ENCODE measurements around the gene MAN2A1.
A peak's percentile ranks its signal among the peaks of the same experiment; 100 is the strongest.

MAN2A1 gene

DNA sequence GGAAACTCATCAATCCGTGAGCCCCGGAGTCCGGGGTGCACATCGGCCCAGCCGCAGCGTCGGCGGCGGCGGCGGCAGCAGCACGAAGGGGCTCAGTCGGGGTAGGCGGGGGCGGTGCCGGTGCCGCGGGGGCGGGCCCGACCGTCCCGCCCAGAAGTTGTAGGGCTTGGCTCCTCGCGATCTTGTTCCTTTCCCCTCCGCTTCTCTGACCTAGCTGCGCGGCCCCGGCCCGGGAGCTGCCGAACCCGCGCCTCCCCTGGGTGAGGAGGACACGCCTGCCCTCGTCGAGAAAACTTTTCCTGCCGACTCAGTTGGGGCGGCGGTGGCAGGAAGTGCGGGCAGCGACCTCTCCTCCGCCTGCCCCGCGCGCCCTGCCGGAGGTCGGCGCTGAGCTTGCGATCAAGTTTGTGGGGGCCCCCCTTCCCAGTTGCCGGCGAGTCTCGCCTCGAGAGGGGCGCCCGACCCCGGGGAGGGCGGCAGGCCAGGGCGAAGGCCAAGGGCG is at the start of gene MAN2A1:
Gene MAN2A1 (plus strand): TSS at position 188 of the 502 bp plus-strand sequence. CDS start 491 bp downstream, outside the sequence.
- DNase-seq (ENCODE audit: low spot score) = peak; percentile 78

DNA sequence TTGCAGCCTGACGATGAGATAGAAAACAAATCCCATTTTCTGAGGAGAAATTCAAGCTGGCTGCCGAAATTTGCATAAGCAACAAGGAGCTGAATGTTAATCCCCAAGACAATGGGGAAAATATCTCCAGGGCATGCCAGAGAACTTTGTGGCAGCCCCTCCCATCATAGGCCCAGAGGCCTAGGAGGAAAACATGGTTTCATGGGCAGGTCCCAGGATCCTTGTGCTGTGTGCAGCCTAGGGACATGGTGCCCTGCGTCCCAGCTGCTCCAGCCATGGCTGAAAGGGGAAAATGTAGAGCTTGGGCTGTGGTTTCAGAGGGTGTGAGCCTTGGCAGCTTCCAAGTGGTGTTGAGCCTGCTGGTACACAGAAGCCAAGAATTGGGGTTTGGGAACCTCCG is 48.8 kb upstream of the MAN2A1 start:
- DNase-seq (ENCODE audit: low spot score) = no peak

GRCh38 chr5:109643791-109644350 is 45.9 kb upstream of the MAN2A1 start:
- DNase-seq (ENCODE audit: low spot score) = no peak

GRCh38 chr5:109644829-109645228 is 44.9 kb upstream of the MAN2A1 start:
- DNase-seq (ENCODE audit: low spot score) = no peak

DNA sequence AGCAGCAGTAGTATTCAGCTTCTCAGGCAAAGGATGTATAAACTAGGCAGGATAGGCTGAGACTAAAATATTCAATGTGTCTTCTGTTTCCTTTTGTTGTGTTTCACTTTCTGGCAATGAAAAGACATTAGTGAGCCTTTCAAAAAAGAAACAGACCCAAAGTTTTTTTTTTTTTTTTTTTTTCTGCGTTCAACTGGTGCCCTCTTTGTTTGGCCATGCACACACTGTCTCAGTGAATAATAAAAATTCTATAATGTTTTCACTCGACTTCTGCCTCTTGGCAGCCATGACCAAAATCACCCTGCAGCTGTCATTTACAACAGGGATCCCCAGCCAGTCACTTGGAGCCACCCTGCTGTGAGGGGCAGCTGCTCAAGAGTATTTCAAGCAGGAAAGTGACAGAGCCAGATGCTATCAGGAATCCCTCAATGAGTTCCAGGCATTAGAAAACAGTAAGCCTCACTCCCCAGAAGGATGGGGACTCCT is 44.0 kb upstream of the MAN2A1 start:
- DNase-seq (ENCODE audit: low spot score) = no peak

GRCh38 chr5:109649318-109649717 is 40.4 kb upstream of the MAN2A1 start:
- no peak for DNase-seq (ENCODE audit: low spot score)

- no peak for DNase-seq (ENCODE audit: low spot score)
These were observed 39.2 kb upstream of the MAN2A1 start for GRCh38 chr5:109650493-109650892.

DNA sequence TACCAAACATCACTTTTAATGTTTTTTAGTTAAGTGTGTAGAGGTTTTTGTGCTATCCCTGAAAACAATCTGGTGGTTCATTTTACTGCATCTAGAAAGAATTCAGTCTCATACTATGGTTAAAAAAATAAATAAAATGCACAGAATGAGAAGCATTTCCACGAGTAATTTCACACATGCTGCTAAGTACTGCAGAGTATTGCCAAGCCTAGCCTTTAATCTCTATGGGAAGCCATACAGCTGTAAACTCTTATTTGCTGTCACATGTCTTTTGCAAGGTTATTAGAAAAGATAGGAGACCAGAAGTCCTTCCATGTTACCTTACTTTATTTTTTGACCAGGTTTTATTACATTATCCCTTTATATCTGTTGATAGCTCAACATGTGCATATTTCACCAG is 37.6 kb upstream of the MAN2A1 start:
- DNase-seq (ENCODE audit: low spot score) = no peak

GRCh38 chr5:109653042-109653441 is 36.7 kb upstream of the MAN2A1 start:
- DNase-seq (ENCODE audit: low spot score) = no peak

GRCh38 chr5:109653561-109654239 is 36.0 kb upstream of the MAN2A1 start:
- no peak for DNase-seq (ENCODE audit: low spot score)

GRCh38 chr5:109654455-109654854 is 35.3 kb upstream of the MAN2A1 start:
- no peak for DNase-seq (ENCODE audit: low spot score)

- no peak for DNase-seq (ENCODE audit: low spot score)
These were observed 33.9 kb upstream of the MAN2A1 start for GRCh38 chr5:109655841-109656240.

DNA sequence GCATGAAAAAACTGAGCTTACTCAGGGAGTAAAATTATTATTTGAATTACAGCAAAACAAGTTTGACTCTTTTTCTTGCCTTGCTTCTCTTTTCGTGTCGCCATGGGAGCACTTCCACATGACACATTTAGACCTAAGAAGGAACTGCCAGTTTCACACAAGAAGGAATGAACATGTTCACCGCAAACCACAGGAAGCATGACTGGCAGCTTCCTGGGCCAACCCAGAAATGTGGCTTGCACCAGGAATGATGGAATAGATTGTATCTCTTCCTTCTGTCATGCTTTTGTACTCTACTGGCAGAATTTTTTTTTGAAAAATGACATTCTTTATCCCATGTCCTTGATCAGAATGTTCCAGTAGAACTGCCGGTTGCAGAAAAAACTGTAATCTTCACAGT is 32.9 kb upstream of the MAN2A1 start:
- no peak for DNase-seq (ENCODE audit: low spot score)

GRCh38 chr5:109659901-109660300 is 29.8 kb upstream of the MAN2A1 start:
- no peak for DNase-seq (ENCODE audit: low spot score)

DNA sequence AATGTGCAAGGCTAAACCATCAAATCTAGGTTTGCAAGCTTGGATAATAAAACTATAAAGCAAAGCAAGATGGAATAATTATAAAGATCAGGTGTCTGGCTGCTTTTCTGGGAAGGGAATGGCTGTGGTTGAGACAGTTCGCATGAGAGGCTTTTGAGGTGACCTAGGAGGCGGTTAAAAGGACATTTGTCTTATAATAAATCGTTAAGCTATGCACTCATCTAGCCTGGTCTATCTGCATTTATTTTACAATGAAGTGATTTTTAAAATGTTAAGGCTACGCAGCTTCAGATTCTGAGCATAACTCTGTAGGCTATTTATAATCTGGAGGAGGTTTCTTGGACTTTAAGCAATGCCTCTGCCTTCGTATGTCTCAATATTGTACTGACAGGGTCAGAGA is 29.4 kb upstream of the MAN2A1 start:
- no peak for DNase-seq (ENCODE audit: low spot score)

GRCh38 chr5:109668237-109668636 is 21.5 kb upstream of the MAN2A1 start:
- DNase-seq (ENCODE audit: low spot score) = no peak

- DNase-seq (ENCODE audit: low spot score) = no peak
These were observed 20.9 kb upstream of the MAN2A1 start for GRCh38 chr5:109668668-109669422.

GRCh38 chr5:109669991-109670706 is 19.6 kb upstream of the MAN2A1 start:
- DNase-seq (ENCODE audit: low spot score) = no peak

- no peak for DNase-seq (ENCODE audit: low spot score)
These were observed 18.6 kb upstream of the MAN2A1 start for GRCh38 chr5:109671136-109671535.

DNA sequence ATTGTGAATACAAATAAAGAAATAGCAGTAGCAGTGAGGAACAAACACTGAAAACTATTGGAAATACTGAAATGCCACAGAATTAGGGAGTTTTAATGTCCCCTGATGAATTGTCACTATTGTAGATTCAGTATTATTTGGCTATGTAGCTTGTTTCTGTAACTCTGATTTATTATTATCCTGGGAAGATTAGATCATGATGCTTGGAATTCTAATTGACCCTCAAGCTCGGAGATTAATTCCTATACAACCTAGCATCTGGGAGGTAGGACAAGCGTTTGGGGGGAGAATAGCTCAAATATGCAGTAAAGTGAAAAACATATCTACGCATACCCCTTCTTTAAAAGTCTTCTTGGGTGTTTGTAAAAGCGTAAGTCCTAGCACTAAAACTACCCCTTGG is 15.1 kb upstream of the MAN2A1 start:
- DNase-seq (ENCODE audit: low spot score) = no peak

- DNase-seq (ENCODE audit: low spot score) = no peak
These were observed 12.8 kb upstream of the MAN2A1 start for GRCh38 chr5:109676920-109677319.

GRCh38 chr5:109678447-109678846 is 11.3 kb upstream of the MAN2A1 start:
- no peak for DNase-seq (ENCODE audit: low spot score)

Measured in hematopoietic multipotent progenitor cell treated with erythropoietin and hydrocortisone succinate and interleukin-3 and kit ligand, for 15 days (in vitro differentiated cells).